Urothelium cell line (cell line): ENCODE data around the gene S100A14.
"Not testable (repeated sequence)": the region's sequence is repeated elsewhere in the genome, so short reads cannot be mapped to it uniquely, and the experiment has no call there.

Experiments used
- DNase-seq: peaks from one replicate; pipeline ENCODE4 v3.0.0; 2011; ENCODE audit warnings: low spot score, mixed read lengths
- FAIRE-seq: peaks from 2 replicates; lab custom pipeline; 2011; peaks lifted over from hg19 to GRCh38; lab: Jason Lieb, UNC

The S100A14 gene

DNA sequence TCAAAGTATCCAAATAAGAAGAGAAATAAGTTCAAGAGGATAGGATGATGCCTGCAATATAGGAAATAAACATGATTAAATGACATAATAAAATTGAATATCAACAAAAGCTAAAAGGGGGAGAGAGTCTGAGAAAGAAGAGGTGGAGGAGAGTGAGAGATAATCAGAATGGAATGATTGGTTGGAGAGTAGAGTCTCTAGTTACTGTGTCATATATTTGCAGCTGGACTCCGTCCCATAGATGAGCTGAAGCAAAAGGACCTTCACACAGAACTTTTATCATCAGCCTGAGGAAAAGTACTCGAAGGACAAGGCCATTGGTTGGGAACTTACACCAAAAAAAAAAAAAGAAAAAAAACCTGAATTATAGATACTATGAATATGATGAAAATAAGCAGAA, 27.6 kb downstream of the S100A14 start:
- FAIRE-seq: no peak
- no peak for DNase-seq

DNA sequence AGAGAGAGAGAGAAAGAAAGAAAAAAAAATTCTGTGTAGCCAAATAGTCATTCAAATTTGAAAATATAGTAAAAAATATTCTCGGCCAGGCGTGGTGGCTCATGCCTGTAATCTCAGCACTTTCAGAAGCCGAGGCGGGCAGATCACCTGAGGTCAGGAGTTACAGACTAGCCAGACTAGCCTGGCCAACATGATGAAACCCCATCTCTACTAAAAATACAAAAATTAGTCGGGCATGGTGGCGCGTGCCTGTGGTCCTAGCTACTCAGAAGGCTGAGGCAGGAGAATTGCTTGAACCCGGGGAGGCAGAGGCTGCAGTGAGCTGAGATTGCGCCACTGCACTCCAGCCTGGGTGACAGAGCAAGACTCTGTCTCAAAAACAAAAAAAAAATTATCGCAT, 28.1 kb downstream of the S100A14 start:
- FAIRE-seq, DNase-seq: not testable (repeated sequence)

DNA sequence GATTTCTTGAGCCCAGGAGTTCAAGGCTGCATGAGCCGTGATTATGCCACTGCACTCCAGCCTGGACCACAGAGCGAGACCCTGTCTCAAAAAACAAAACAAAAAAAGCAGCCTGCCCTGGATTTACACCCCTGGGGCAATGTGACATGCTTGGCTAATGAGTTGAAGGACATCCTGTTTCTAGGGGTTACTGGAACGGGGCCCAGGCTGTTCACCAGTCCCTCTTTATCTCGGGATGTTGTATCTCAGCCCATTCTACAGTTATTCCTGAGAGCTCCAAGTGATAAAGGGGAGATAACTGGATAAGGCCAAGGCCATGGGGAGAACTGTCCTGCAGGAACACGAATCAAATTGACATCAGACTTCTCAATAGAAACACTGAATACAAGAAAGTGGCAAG, 28.8 kb downstream of the S100A14 start:
- FAIRE-seq (no peak), DNase-seq (no peak)

DNA sequence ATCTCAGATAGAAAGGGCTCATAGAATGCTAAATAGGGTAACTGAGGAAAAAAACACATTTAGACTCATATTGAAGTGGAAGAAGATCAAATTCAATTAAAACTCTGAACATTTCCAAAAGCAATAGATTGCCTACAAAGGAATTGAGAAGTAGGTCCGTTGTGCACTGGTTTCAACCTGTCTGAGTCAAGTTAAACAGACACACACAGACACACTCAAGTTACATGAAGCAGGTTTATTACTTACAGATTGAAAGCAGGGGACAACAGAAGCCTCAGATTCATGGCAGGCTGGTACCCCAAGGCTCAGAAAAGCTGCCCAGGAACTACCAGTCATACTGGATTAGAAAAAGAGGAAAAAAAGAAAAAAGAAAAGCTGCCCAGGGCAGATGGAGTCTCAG, 29.8 kb downstream of the S100A14 start:
- FAIRE-seq: no peak
- no peak for DNase-seq

DNA sequence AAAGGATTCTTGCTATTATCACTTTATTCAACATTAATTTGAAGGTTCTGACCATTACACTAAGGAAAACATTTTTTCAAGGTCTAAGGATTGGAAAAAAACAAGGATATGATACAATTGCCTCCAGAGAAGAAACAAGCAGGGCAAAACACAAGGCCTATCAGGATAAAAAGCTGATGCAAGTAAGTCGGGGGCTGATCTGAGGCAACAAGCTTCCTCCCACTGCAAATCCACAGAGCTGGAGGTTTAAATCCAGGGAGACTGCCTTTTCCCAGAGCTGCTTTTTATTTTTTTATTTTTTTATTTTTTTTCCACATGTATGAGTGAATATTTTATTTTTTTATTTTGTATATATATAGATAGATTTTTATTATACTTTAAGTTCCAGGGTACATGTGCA, 31.1 kb downstream of the S100A14 start:
- DNase-seq: no peak
- no peak for FAIRE-seq

DNA sequence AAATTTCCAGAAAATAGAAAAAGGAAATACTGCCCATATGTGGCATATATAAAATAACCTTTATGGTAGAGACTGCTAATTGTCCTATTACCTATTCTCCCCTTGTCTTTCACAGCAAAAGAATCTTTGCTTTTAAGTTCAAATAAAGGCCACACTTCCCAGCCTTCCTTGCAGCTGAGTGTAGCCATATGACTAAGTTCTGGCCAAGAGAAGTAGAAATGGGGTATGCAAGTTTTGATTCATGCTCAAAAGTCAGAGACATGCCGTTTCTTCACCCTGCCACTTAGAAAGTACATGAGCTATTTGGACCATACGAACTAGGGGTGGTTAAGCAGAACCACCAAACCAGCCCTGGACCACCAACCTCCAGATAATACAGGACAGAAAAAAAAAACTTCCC, 32.1 kb downstream of the S100A14 start:
- no peak for DNase-seq
- no peak for FAIRE-seq

DNA sequence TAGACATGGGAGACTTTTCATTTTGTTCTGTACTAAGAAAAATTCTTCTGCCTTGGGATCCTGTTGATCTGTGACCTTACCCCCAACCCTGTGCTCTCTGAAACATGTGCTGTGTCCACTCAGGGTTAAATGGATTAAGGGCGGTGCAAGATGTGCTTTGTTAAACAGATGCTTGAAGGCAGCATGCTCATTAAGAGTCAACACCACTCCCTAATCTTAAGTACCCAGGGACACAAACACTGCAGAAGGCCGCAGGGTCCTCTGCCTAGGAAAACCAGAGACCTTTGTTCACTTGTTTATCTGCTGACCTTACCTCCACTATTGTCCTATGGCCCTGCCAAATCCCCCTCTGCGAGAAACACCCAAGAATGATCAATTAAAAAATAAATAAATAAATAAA, 32.6 kb downstream of the S100A14 start:
- not testable (repeated sequence) for FAIRE-seq

DNA sequence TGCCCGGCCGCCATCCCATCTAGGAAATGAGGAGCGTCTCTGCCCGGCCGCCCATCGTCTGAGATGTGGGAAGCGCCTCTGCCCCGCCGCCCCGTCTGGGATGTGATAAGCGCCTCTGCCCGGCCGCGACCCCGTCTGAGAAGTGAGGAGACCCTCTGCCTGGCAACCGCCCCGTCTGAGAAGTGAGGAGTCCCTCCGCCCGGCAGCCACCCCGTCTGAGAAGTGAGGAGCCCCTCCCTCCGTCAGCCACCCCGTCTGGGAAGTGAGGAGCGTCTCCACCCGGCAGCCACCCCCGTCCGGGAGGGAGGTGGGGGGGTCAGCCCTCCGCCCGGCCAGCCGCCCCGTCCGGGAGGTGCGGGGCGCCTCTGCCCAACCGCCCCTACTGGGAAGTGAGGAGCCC, 33.3 kb downstream of the S100A14 start:
- not testable (repeated sequence) for DNase-seq, FAIRE-seq

More for the DNA sequence above, 32.6 kb downstream of the S100A14 start:
- DNase-seq: not testable (repeated sequence)

DNA sequence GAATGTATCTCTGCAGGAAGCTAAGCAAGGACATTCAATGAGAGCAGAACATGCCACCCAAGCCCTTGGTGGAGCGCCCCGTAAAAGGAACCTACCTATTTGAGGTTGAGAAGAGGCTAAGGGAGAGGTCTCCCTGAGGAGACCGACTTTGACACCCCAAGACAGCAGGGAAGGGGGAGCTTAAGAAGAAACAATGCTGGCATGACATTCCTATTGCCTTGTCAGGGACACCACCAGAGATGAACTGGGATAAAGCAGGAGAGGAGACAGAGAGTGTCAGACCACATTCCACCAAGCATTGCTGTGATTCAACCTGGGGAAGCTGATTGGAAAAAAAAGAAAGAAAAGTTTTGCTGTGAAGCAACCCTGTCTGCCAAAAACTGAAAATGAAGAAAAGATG, 37.2 kb downstream of the S100A14 start:
- DNase-seq: no peak
- no peak for FAIRE-seq

DNA sequence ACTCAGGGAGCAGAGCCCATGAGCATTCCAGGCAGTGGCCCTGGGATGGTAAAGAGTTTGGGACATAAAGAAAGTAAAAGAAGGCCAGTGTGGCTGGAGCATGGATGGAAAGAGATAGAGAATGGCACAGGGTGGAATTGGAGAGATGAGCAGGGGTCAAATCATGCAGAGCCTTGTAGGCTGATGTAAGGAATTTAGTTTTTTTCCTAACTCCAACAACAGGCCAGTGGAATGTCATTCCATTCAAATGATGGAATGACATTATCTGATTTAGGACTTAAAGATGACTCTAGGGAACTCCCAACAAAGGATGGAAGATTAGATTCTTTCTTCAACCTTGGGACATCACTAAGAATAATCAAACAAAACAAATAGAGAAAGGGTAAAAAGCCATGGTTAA, 37.6 kb downstream of the S100A14 start:
- no peak for FAIRE-seq
- peak; percentile 18 for DNase-seq

DNA sequence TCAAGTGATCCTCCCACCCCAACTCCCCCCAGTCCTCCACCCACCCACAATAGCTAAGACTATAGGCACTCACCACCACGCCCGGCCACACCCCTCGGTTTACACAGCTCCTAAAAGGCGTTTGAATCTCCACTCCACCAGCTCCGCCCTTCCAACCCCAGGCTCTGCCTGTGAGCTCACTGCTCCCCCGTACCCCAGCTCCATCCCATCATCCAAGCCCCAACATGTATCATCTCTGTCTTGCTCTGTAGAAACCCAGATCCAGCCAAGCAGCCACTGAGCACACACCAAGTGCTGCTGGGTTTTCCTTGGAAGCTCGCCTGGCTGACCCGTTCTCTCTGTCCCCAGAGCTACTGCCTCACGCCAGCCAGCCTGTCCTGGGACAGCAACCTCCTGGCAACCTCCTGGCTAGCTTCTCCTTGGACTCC, 38.5 kb downstream of the S100A14 start:
- no peak for FAIRE-seq
- no peak for DNase-seq

DNA sequence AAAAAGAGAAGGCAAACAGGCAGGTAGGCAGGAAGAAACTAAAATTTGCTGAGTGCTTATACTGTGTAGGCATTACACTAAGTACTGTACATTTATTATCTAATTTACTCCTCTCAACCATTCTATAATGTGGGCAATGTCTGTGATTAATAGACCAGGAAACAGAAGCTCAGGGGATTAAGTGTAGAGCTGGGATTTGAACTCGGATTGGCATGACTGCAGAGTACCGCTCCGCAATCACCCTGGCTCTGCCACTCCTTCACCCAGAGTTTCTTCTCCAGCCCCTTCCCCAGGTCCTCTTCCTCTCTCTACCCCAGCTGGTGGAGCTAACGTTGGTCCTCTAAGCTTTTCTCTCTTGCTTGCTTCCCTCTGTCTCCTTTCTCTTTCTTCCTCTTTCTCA, 39.0 kb downstream of the S100A14 start:
- FAIRE-seq: no peak
- DNase-seq: no peak

DNA sequence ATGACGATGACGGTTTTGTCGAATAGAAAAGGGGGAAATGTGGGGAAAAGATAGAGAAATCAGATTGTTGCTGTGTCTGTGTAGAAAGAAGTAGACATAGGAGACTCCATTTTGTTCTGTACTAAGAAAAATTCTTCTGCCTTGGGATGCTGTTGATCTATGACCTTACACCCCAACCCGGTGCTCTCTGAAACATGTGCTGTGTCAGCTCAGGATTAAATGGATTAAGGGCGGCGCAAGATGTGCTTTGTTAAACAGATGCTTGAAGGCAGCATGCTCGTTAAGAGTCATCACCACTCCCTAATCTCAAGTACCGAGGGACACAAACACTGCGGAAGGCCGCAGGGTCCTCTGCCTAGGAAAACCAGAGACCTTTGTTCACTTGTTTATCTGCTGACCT, 40.6 kb downstream of the S100A14 start:
- FAIRE-seq, DNase-seq: not testable (repeated sequence)

DNA sequence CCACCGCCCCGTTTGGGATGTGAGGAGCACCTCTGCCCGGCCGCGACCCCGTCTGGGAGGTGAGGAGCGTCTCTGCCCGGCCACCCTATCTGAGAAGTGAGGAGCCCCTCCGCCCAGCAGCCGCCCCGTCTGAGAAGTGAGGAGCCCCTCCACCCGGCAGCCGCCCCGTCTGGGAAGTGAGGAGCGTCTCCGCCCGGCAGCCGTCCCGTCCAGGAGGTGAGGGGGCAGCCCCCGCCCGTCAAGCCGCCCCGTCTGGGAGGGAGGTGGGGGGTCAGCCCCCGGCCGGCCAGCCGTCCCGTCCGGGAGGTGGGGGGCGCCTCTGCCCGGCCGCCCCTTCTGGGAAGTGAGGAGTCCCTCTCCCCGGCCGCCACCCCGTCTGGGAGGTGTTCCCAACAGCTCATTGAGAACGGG, 41.0 kb downstream of the S100A14 start:
- not testable (repeated sequence) for DNase-seq, FAIRE-seq

DNA sequence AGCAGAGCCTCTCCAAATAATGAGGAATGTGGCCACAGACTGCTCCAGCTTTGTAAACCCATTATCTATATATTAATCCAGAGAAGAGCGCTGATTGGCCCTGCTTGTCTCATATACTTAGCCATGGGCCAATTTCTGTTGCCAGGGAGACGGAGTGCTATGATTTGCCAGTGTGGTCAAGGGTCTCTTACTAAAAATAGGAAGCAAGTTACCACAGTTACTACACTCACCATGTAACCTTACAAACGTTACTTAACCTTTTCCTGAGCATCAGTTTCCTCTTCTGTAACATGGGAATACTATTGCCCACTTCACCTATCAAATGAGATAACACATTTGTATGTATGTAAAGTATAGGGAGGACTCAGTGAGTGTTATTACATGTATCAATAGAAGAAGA, 42.8 kb downstream of the S100A14 start:
- no peak for DNase-seq
- FAIRE-seq: no peak

DNA sequence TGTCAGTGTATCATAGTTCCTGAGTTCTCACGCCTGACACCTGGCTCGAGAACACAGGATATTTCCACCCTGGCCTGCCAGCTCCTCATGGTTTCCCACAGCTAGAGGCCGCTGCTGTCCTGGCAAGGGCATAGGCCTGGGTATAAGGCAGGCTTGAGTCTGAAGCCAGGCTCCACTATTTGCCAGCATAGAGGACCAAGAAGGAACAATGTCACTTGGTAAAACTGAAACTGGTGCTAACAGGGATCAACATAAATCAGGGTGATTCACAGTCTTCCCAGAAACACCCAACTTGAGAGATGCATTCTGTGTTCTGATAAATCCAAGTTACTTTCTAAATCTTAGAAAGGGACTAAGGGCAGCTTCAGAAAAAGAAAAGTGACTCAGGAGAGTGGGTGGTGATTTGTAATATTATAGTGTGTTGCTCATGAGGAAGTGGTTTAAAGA, 43.5 kb downstream of the S100A14 start:
- no peak for FAIRE-seq
- peak; percentile 79 for DNase-seq

DNA sequence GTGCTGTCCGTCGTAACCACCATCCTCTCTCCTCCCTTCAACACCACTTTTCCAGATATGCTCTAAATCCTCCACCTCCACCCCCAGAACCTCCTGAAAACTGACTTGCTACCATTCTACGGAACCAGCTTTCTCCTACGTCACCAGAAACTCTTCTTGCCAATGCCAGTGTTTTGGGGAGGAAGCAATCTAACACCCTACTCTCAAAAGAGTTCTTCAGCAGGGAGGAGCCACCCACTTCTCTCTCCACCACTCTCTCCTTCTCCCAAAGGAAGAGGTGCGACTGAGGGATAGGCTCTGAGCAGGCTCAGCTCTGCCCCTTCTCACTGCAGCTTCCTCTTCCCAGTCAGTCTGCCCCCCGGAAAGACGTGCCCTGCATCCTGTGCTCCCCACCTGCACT, 44.4 kb downstream of the S100A14 start:
- FAIRE-seq: no peak

DNA sequence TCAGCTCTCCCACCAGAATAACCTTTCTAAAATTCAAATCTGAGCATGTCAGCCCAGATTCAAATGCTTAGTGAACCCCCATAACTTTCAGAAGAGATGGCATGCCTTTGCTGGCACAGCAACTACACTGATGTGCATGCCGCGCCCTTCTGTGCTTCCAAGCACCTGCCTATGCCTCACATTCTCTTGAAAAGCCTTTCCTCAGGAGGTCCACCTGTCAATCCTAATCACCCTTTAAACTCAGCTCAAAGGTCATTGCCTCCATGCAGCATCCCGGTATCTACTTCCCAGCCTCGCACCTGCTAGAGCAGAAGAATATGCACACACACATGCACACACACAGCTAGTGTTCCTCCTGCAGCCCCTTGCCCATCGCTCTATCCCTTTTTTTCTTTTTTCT, 45.3 kb downstream of the S100A14 start:
- FAIRE-seq (no peak), DNase-seq (no peak)

More for the DNA sequence above, 44.4 kb downstream of the S100A14 start:
- DNase-seq: no peak

DNA sequence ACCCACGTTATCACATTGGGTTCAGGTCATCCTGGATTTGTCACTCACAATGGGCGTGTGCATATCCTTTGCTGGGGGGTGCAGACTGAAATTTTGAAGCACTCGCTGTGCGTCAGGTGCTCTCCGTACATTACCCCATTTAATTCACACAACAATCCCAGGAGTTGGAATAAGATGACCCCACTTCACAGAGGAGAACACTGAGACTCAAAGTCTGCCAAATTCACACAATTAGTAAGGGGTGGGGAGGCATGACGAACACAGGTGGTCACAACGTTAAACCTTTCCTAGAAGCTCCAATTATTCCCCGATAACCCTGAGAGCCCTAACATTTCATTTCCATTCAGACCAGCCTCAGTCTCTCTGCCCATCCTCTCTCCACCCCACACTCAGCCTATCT, 46.7 kb downstream of the S100A14 start:
- no peak for DNase-seq
- no peak for FAIRE-seq

DNA sequence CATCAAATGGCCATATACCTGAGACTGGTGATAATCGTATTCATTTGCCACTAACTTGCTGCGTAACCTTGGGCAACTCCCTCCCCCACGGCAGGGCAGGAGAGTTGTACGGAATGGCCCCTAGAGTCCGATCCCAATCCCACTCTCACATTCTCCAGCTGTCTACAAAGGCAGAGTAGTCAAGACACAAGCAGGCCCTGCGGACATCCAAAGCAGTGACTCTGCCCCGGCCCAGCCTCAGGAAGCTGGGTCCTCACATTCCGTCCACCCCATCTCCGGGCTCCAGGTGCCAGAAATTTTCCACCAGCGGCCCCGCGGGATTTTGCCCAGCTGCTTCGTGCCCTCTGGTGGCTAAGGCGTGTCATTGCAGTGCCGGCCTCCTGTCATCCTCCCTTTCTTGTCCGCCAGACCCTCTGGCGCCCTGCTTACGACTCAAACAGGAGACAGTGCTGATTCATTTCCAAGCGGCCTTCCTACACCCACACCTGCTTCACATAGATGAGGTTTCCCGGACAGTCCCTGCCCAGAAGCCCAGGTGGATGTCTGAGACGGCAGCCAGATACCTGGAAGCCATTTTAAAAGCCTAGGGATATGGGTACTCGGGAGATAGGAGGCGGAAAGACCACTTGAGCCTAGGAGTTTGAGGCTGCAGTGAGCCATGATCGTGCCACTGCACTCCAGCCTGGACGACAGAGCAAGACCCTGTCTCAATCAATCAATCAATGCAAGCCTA, 47.6 kb downstream of the S100A14 start:
- FAIRE-seq: peak; percentile 13
- DNase-seq: peak; percentile 90

DNA sequence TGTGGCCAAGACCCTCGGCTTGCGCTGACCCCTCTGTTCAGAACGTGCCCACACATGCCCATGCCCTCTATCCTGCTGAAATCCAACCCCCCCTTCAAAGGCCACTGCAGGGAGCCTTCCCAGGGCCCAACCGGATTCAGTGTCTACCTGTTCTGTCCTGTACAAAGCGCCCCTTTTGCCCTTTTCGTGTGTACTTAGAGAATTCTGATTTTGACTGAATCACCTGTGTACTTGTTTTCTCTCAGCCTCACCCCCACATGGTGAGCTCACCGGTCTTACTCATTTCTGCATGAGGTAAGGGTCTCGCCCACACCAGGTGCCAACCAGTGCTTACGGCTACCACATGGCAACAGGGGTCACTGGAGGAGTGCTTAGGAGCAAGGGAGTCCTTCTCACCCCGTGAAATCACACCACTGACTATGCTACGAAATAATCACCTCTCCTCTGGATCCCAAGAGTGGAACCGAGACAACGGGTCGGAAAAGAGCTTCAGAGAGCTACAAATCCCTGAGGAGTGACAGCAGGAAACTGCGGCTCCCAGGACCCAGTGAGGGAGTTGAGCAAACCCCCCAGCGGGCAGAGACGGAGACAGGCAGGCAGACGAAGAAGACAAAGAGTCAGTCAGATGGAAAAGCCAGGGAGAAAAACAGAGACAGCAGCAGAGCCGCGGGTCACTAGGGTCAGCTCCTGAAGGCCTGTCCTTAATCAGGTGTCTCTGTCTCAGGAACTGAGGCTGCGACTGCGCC, 48.3 kb downstream of the S100A14 start:
- DNase-seq (peak; percentile 68), FAIRE-seq (peak; percentile 52)
